WTC11 (cell line): ENCODE results near the gene ZNF830.

ENCODE experiments used
- ATF1 ChIP-seq: sonication (generic); formaldehyde crosslinking; IDR thresholded peaks from 2 replicates; pipeline ENCODE4 v1.8.1; 2023; ENCODE audit warnings: mild to moderate bottlenecking, moderate library complexity, missing genetic modification reagents
- CTCF ChIP-seq: fragments of 200-600 bp; IDR thresholded peaks from 2 replicates; pipeline ENCODE4 v1.8.0; 2022; ENCODE audit warnings: antibody characterized with exemption
- FOXP4 ChIP-seq: sonication (generic); formaldehyde crosslinking; IDR thresholded peaks from 2 replicates; pipeline ENCODE4 v1.8.0; 2022; ENCODE audit warnings: mild to moderate bottlenecking, missing genetic modification reagents
- KAT7 ChIP-seq: sonication (generic); formaldehyde crosslinking; IDR thresholded peaks from 2 replicates; pipeline ENCODE4 v1.8.1; 2023; ENCODE audit warnings: missing genetic modification reagents, mild to moderate bottlenecking, borderline replicate concordance
- TEAD4 ChIP-seq: sonication (generic); formaldehyde crosslinking; IDR thresholded peaks from 2 replicates; pipeline ENCODE4 v1.8.0; 2022; ENCODE audit warnings: mild to moderate bottlenecking, missing genetic modification reagents
- USF1 ChIP-seq: sonication (generic); formaldehyde crosslinking; IDR thresholded peaks from 2 replicates; pipeline ENCODE4 v1.8.0; 2022; ENCODE audit warnings: mild to moderate bottlenecking, missing genetic modification reagents
- ZNF121 ChIP-seq: sonication (generic); formaldehyde crosslinking; IDR thresholded peaks from 2 replicates; pipeline ENCODE4 v1.8.0; 2023; ENCODE audit warnings: missing genetic modification reagents
- ZNF138 ChIP-seq: sonication (generic); formaldehyde crosslinking; conservative IDR thresholded peaks from 2 replicates; pipeline ENCODE4 v1.8.1; 2022; ENCODE audit warnings: mild to moderate bottlenecking, moderate library complexity, missing genetic modification reagents
- ZNF671 ChIP-seq: fragments of 250-450 bp; sonication (Bioruptor Pico); IDR thresholded peaks from 2 replicates; pipeline ENCODE4 v1.8.0; 2021; ENCODE audit warnings: mild to moderate bottlenecking
- TF ChIP-seq, protein P1 (sequence below): sonication (generic); formaldehyde crosslinking; IDR thresholded peaks from 2 replicates; pipeline ENCODE4 v1.8.0; 2022; ENCODE audit warnings: mild to moderate bottlenecking, missing genetic modification reagents
- TF ChIP-seq, protein P2 (sequence below): sonication (generic); formaldehyde crosslinking; IDR thresholded peaks from 2 replicates; pipeline ENCODE4 v1.8.1; 2023; ENCODE audit warnings: mild to moderate bottlenecking, missing genetic modification reagents, borderline replicate concordance

GRCh38 chr17:34974794-34975785, 13.8 kb downstream of the ZNF830 start:
- no peak for TF ChIP-seq ZNF121 (CRISPR knock-in tag)
- no peak for TF ChIP-seq CTCF
- no peak for TF ChIP-seq ATF1 (CRISPR knock-in tag)
- TF ChIP-seq, protein P1, sequence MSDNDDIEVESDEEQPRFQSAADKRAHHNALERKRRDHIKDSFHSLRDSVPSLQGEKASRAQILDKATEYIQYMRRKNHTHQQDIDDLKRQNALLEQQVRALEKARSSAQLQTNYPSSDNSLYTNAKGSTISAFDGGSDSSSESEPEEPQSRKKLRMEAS (CRISPR knock-in tag): no peak
- no peak for TF ChIP-seq ZNF671 (CRISPR knock-in tag)
- TF ChIP-seq ZNF138 (CRISPR knock-in tag): no peak
- TF ChIP-seq TEAD4: no peak
- TF ChIP-seq KAT7 (CRISPR knock-in tag): no peak
- no peak for TF ChIP-seq USF1 (CRISPR knock-in tag)
- TF ChIP-seq, protein P2, sequence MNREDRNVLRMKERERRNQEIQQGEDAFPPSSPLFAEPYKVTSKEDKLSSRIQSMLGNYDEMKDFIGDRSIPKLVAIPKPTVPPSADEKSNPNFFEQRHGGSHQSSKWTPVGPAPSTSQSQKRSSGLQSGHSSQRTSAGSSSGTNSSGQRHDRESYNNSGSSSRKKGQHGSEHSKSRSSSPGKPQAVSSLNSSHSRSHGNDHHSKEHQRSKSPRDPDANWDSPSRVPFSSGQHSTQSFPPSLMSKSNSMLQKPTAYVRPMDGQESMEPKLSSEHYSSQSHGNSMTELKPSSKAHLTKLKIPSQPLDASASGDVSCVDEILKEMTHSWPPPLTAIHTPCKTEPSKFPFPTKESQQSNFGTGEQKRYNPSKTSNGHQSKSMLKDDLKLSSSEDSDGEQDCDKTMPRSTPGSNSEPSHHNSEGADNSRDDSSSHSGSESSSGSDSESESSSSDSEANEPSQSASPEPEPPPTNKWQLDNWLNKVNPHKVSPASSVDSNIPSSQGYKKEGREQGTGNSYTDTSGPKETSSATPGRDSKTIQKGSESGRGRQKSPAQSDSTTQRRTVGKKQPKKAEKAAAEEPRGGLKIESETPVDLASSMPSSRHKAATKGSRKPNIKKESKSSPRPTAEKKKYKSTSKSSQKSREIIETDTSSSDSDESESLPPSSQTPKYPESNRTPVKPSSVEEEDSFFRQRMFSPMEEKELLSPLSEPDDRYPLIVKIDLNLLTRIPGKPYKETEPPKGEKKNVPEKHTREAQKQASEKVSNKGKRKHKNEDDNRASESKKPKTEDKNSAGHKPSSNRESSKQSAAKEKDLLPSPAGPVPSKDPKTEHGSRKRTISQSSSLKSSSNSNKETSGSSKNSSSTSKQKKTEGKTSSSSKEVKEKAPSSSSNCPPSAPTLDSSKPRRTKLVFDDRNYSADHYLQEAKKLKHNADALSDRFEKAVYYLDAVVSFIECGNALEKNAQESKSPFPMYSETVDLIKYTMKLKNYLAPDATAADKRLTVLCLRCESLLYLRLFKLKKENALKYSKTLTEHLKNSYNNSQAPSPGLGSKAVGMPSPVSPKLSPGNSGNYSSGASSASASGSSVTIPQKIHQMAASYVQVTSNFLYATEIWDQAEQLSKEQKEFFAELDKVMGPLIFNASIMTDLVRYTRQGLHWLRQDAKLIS: no peak
- TF ChIP-seq FOXP4: no peak
